ENCODE data around the gene NCLN. TPM values are rescaled to one million over a fixed set of nuclear protein-coding genes. Genes with fewer than 3 reads are reported as not detected.

NCLN gene
- total and polyA plus RNA-seq, 9 of the 15 experiments (the other 6 are each of a cell fraction or from before 2014, with no cell fraction given), result 3.8 to 126 (median 39.6) TPM

GRCh38 chr19:3157096-3157845 lies 28.5 kb upstream of the NCLN start:
- BruUV-seq (replicated peaks), result no TSS peak
- Histone ChIP-seq H4K20me1 (replicated peaks; ENCODE audit: control insufficient read depth, insufficient read depth, low read length) (no peaks in the 10 kb centered on the region), H3K4me1 (replicated peaks in 1 of 2; ENCODE audit: control insufficient read depth in 2 of 2, insufficient read depth in 2 of 2, low read length in 2 of 2) (peaks cover 10 to 23% of the 10 kb centered on the region in 2 experiments), H3K9me3 (replicated peaks; ENCODE audit: control insufficient read depth, insufficient read depth, low read depth, low read length) (peaks cover 6% of the 10 kb centered on the region), H3K4me3 (no peak overlapping the region), H2AFZ (ENCODE audit: low read depth, low read length) (no peak overlapping the region), H3K4me2 (ENCODE audit: insufficient read depth, low read length) (no peak overlapping the region), H3K27ac (ENCODE audit: extremely low read depth, low read depth, low read length) (no peak overlapping the region), H3K9me1 (ENCODE audit: control insufficient read depth, insufficient read depth, low read length) (no peaks in the 10 kb centered on the region), H3K9ac (ENCODE audit: insufficient read depth in 1 of 2, low read depth in 2 of 2, low read length in 2 of 2) (peak overlapping the region in 1 of 2 experiments; percentile 59; a peak in 1 of 4 replicates), H3K79me2 (ENCODE audit: control insufficient read depth, insufficient read depth, low read length) (peaks cover 4% of the 10 kb centered on the region; the same call in 1 of the 3 replicates), H3K27me3 (ENCODE audit: control insufficient read depth in 2 of 2, insufficient read depth in 2 of 2, low read length in 2 of 2) (no peaks in the 10 kb centered on the region), H3K36me3 (ENCODE audit: control insufficient read depth, insufficient read depth, low read length) (no peaks in the 10 kb centered on the region)
- FAIRE-seq (no peak), DNase-seq (ENCODE audit: extremely low read depth in 1 of 4, low spot score in 3 of 4) (no peak), ATAC-seq (no peak)
- ChIA-PET CTCF (ENCODE audit: low intra/inter-chr PET ratio) (no interaction called here), POLR2A (no interaction called here)
- in situ Hi-C loops (cut with MboI), result loop anchor here (5.0 kb wide), 1 partner anchor 205 kb away; no protein-coding TSS in a partner anchor
- intact Hi-C loops (cut with micrococcal nuclease), result no loop called here
- TF ChIP-seq TAF15 (IDR thresholded peaks at IDR 0.05; ENCODE audit: low read depth, low read length) (no peak), RBM15 (IDR thresholded peaks at IDR 0.05; ENCODE audit: insufficient read depth, low read length) (no peak), TBL1XR1 (IDR thresholded peaks at IDR 0.05; ENCODE audit: low read length in 2 of 2) (no peak), KHSRP (IDR thresholded peaks at IDR 0.05) (no peak), PATZ1 (CRISPR knock-in tag; IDR thresholded peaks at IDR 0.05; ENCODE audit: borderline replicate concordance) (no peak), ZNF134 (CRISPR knock-in tag; conservative IDR thresholded peaks at IDR 0.05) (no peak), RREB1 (CRISPR knock-in tag; IDR thresholded peaks at IDR 0.05) (no peak), MCM3 (IDR thresholded peaks at IDR 0.05) (no peak), SNAPC5 (CRISPR knock-in tag; IDR thresholded peaks at IDR 0.05) (no peak), PRMT5 (CRISPR knock-in tag; IDR thresholded peaks at IDR 0.05) (no peak)
- 81% methylated on average over 23 of the region's 23 CpGs for WGBS (ENCODE audit: insufficient coverage, low coverage, missing lambda C conversion rate)
